Stimulated activated CD8-positive, alpha-beta memory T cell treated with anti-CD3 and anti-CD28 coated beads, Interleukin-2, amount 100 ng/mL, for 1 hour (primary cell): Measurements from ENCODE around the gene RBL2.
"Not testable (repeated sequence)": the region's sequence is repeated elsewhere in the genome, so short reads cannot be mapped to it uniquely, and the experiment has no call there.

ENCODE experiments used
- DNase-seq, 2 donors: peaks; one replicate each; pipeline ENCODE4 v3.0.0-alpha.2; 2020; ENCODE audit warnings: low read depth in 2 of 2

Gene RBL2

GRCh38 chr16:53537626-53538025 is 103.4 kb downstream of the RBL2 start:
- DNase-seq, result no peak

DNA sequence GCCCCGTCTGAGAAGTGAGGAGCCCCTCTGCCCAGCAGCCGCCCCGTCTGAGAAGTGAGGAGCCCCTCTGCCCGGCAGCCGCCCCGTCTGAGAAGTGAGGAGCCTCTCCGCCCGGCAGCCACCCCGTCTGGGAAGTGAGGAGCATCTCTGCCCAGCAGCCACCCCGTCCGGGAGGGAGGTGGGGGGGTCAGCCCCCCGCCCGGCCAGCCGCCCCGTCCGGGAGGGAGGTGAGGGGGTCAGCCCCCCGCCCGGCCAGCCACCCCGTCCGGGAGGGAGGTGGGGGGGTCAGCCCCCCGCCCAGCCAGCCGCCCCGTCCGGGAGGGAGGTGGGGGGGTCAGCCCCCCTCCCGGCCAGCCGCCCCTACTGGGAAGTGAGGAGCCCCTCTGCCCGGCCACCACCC is 105.1 kb downstream of the RBL2 start:
- not testable (repeated sequence) for DNase-seq

GRCh38 chr16:53539759-53540718 is 105.8 kb downstream of the RBL2 start:
- DNase-seq, result not testable (repeated sequence)
